HG02642 (cell line): ENCODE data around the gene CLIP2.

ENCODE experiments used
- ATAC-seq: cut with Tn5 transposase; IDR thresholded peaks from one replicate; pipeline ENCODE4 v1.9.1; 2021; ENCODE audit warnings: mild to moderate bottlenecking; ENCODE audit not compliant: unreplicated experiment, poor library complexity

The CLIP2 gene

GRCh38 chr7:74269757-74270277 lies 19.4 kb upstream of the CLIP2 start:
- ATAC-seq, result peak; percentile 36

GRCh38 chr7:74271742-74272141 lies 17.5 kb upstream of the CLIP2 start:
- ATAC-seq, result no peak

GRCh38 chr7:74272305-74273038 lies 16.7 kb upstream of the CLIP2 start:
- ATAC-seq, result peak; percentile 76

GRCh38 chr7:74275401-74275881 lies 13.8 kb upstream of the CLIP2 start:
- no peak for ATAC-seq

- no peak for ATAC-seq
Observed at GRCh38 chr7:74277636-74278035, 11.6 kb upstream of the CLIP2 start.

- ATAC-seq, result no peak
Observed at GRCh38 chr7:74280985-74281384, 8.2 kb upstream of the CLIP2 start.

GRCh38 chr7:74282748-74283459 lies 6.3 kb upstream of the CLIP2 start:
- ATAC-seq, result no peak

GRCh38 chr7:74283858-74284447 lies 5.3 kb upstream of the CLIP2 start:
- no peak for ATAC-seq

- peak; percentile 39 for ATAC-seq
Observed at GRCh38 chr7:74284781-74285259, 4.4 kb upstream of the CLIP2 start.

GRCh38 chr7:74286131-74286530 lies 3.1 kb upstream of the CLIP2 start:
- no peak for ATAC-seq

GRCh38 chr7:74287303-74288033 lies 1.7 kb upstream of the CLIP2 start:
- ATAC-seq, result no peak

GRCh38 chr7:74288034-74288881 lies 949 bp upstream of the CLIP2 start:
- ATAC-seq, result no peak

GRCh38 chr7:74289659-74290552 lies 699 bp downstream of the CLIP2 start:
- ATAC-seq, result peak; percentile 15

GRCh38 chr7:74290553-74290950 lies 1.3 kb downstream of the CLIP2 start:
- no peak for ATAC-seq

GRCh38 chr7:74290981-74291441 lies 1.8 kb downstream of the CLIP2 start:
- ATAC-seq, result no peak

GRCh38 chr7:74291535-74291934 lies 2.3 kb downstream of the CLIP2 start:
- no peak for ATAC-seq

- ATAC-seq, result no peak
Observed at GRCh38 chr7:74292757-74293576, 3.8 kb downstream of the CLIP2 start.

GRCh38 chr7:74293577-74293908 lies 4.3 kb downstream of the CLIP2 start:
- ATAC-seq, result no peak
